GM12878 (cell line): ENCODE measurements around the gene PKN3. TPM values are rescaled to one million over a fixed set of nuclear protein-coding genes. Genes with fewer than 3 reads are reported as not detected.

Experiments
- ATAC-seq: fragments of 200-7000 bp; cut with Tn5 transposase; 3 replicates; pipeline ENCODE4 v1.9.1; 2020; ENCODE audit warnings: mild to moderate bottlenecking, moderate library complexity
- BruUV-seq: library from RNA; stranded (reverse); fragments of 400-500 nt; replicated peaks from 2 replicates; lab custom pipeline; 2021; lab: Mats Ljungman, UMichigan
- CTCF ChIA-PET: fragments of 300-600 bp; sonication (Branson Sonifier 250); formaldehyde crosslinking; extraction: SDS; loops from one replicate; lab custom pipeline; 2021; ENCODE audit warnings: inconsistent platforms; lab: Yijun Ruan, JAX
- POLR2A ChIA-PET: fragments of 350-600 bp; formaldehyde crosslinking; extraction: SDS; loops from one replicate; lab custom pipeline; 2021; ENCODE audit warnings: inconsistent platforms; lab: Charles Lee
- RAD21 ChIA-PET: fragments of 300-600 bp; sonication (Branson Sonifier 250); formaldehyde crosslinking; loops from one replicate; lab custom pipeline; 2023; ENCODE audit warnings: antibody characterized with exemption; ENCODE audit not compliant: unreplicated experiment; lab: Charles Lee
- SMC1A ChIA-PET: fragments of 300-600 bp; sonication (Branson Sonifier 250); formaldehyde crosslinking; loops from one replicate; lab custom pipeline; 2023; ENCODE audit not compliant: unreplicated experiment, uncharacterized antibody; lab: Charles Lee
- DNase-seq: peaks from one replicate; pipeline ENCODE4 v3.0.0-alpha.2; 2011; ENCODE audit warnings: low read depth, low spot score
- FAIRE-seq: peaks from 3 replicates; lab custom pipeline; 2011; peaks lifted over from hg19 to GRCh38; lab: Jason Lieb, UNC
- H2AFZ ChIP-seq: 2 replicates; pipeline ENCODE4 v1.6.0; 2011; ENCODE audit warnings: low read depth, low read length, control low read depth; ENCODE audit not compliant: control insufficient read depth
- H3K27ac ChIP-seq: 2 replicates; pipeline ENCODE4 v1.5.1; 2011; ENCODE audit warnings: control low read depth; ENCODE audit not compliant: control insufficient read depth, insufficient read depth
- H3K27me3 ChIP-seq, 2 experiments: replicated peaks in 1 of 2; 2 replicates each; pipeline versions ENCODE4 v1.6.0 to v1.6.1; 2011; ENCODE audit warnings: low read length in 1 of 2; ENCODE audit not compliant: control insufficient read depth in 2 of 2, insufficient read depth in 2 of 2
- H3K36me3 ChIP-seq, 2 experiments: 2 replicates each; pipeline ENCODE4 v1.5.1; 2011; ENCODE audit warnings: low read length in 1 of 2; ENCODE audit not compliant: control insufficient read depth in 2 of 2, insufficient read depth in 2 of 2
- H3K4me1 ChIP-seq: 2 replicates; pipeline ENCODE4 v1.6.1; 2011; ENCODE audit warnings: mild to moderate bottlenecking, low read length, moderate library complexity, mixed read lengths; ENCODE audit not compliant: control insufficient read depth, insufficient read depth
- H3K4me2 ChIP-seq: 2 replicates; pipeline ENCODE4 v1.6.0; 2011; ENCODE audit warnings: control low read depth; ENCODE audit not compliant: control insufficient read depth, insufficient read depth
- H3K4me3 ChIP-seq: fragments of 200-600 bp; sonication (generic); 2 replicates; pipeline ENCODE4 v1.5.1; 2016
- H3K79me2 ChIP-seq: 2 replicates; pipeline ENCODE4 v1.6.0; 2011; ENCODE audit warnings: low read length; ENCODE audit not compliant: control insufficient read depth, insufficient read depth
- H3K9ac ChIP-seq: 2 replicates; pipeline ENCODE4 v1.8.0; 2011; ENCODE audit warnings: low read length, control low read depth, mixed read lengths; ENCODE audit not compliant: control insufficient read depth, insufficient read depth
- H3K9me3 ChIP-seq: replicated peaks from 3 replicates; pipeline ENCODE4 v1.5.1; 2011; ENCODE audit warnings: mild to moderate bottlenecking, low read length; ENCODE audit not compliant: control insufficient read depth, insufficient read depth
- H4K20me1 ChIP-seq: 2 replicates; pipeline ENCODE4 v1.6.0; 2011; ENCODE audit not compliant: control insufficient read depth, insufficient read depth
- CBX3 ChIP-seq: fragments of 200-600 bp; sonication (generic); IDR thresholded peaks from 2 replicates; pipeline ENCODE4 v1.6.1; 2016; ENCODE audit warnings: low read depth, borderline replicate concordance
- EGR1 ChIP-seq, 2 experiments: IDR thresholded peaks; 1 replicate in 1 of 2; 2 replicates in 1 of 2; pipeline ENCODE4 v1.6.1; 2011 to 2012; ENCODE audit warnings: low read depth in 2 of 2, low read length in 2 of 2, borderline replicate concordance in 1 of 2, mild to moderate bottlenecking in 1 of 2, moderate library complexity in 1 of 2
- HDAC6 ChIP-seq: fragments of 200-600 bp; sonication (generic); IDR thresholded peaks from one replicate; pipeline ENCODE4 v1.8.0; 2017; ENCODE audit warnings: antibody characterized with exemption; ENCODE audit not compliant: unreplicated experiment
- KDM1A ChIP-seq: fragments of 200-600 bp; sonication (generic); IDR thresholded peaks from 2 replicates; pipeline ENCODE4 v1.6.1; 2016; ENCODE audit warnings: borderline replicate concordance
- MEF2B ChIP-seq: fragments of 450-650 bp; IDR thresholded peaks from 2 replicates; pipeline ENCODE4 v1.6.1; 2018; ENCODE audit warnings: mild to moderate bottlenecking, moderate library complexity; ENCODE audit not compliant: partially characterized antibody, poor library complexity, severe bottlenecking
- MTA2 ChIP-seq: fragments of 450-650 bp; IDR thresholded peaks from 2 replicates; pipeline ENCODE4 v1.6.1; 2016; ENCODE audit warnings: low read depth, mild to moderate bottlenecking, moderate library complexity
- MTA3 ChIP-seq: IDR thresholded peaks from 2 replicates; pipeline ENCODE4 v1.6.1; 2012; ENCODE audit warnings: low read length, inconsistent platforms, borderline replicate concordance
- SMARCA5 ChIP-seq: fragments of 450-650 bp; IDR thresholded peaks from 2 replicates; pipeline ENCODE4 v1.6.1; 2017; ENCODE audit warnings: mild to moderate bottlenecking
- STAT1 ChIP-seq: fragments of 450-650 bp; conservative IDR thresholded peaks from 2 replicates; pipeline ENCODE4 v1.6.1; 2014; ENCODE audit warnings: antibody characterized with exemption, mild to moderate bottlenecking
- ZSCAN29 ChIP-seq: fragments of 450-650 bp; IDR thresholded peaks from 2 replicates; pipeline ENCODE4 v1.6.1; 2017; ENCODE audit warnings: mild to moderate bottlenecking, moderate library complexity
- WGBS: methylation state at CpG from one replicate; pipeline ENCODE4 v1.1.6; 2016; ENCODE audit warnings: low lambda C conversion rate; ENCODE audit not compliant: insufficient replicate concordance, insufficient coverage; ENCODE audit errors: missing lambda C conversion rate; 5-methylcytosine and 5-hydroxymethylcytosine counted together
- in situ Hi-C: fragments of 300-500 bp; cut with MboI; formaldehyde crosslinking; loops from 9 replicates; pipeline ENCODE4 v1.14.3; 2018; ENCODE audit warnings: mixed read lengths
- intact Hi-C: fragments of 100-400 bp; cut with micrococcal nuclease; formaldehyde crosslinking; loops from one replicate; pipeline ENCODE4 v1.14.2; 2022; ENCODE audit not compliant: unreplicated experiment
- polyA plus RNA-seq, 11 experiments: library from polyadenylated mRNA; depleted of rRNA in 4 of 11; unstranded in 6 of 11; stranded (reverse) in 5 of 11; fragments of >200 nt; fragmentation: Nextera tagmentation in 4 of 11; fragmentation: Illumina TruSeq in 1 of 11; extraction: Ambion mirVana in 4 of 11; extraction: Trizol in 1 of 11; gene quantifications; 1 replicate in 1 of 11; 2 replicates in 10 of 11; pipeline versions ENCODE4 v1.2.1 to v1.2.3, GENCODE V29; 2011 to 2016; ENCODE audit warnings: inconsistent platforms in 2 of 11, missing spikeins in 2 of 11, low read depth in 1 of 11
- total RNA-seq, 4 experiments: library from RNA; depleted of rRNA in 3 of 4; stranded (reverse); fragments of >200 nt in 3 of 4; fragmentation: Illumina TruSeq in 1 of 4; extraction: Trizol in 1 of 4; gene quantifications; 2 replicates each; pipeline versions ENCODE4 v1.2.1 to v1.2.3, GENCODE V29; 2013 to 2021
- TF ChIP-seq, protein P1 (sequence below): fragments of 450-650 bp; IDR thresholded peaks from 2 replicates; pipeline ENCODE4 v1.6.1; 2017; ENCODE audit warnings: low read depth, mild to moderate bottlenecking, moderate library complexity
- TF ChIP-seq, protein P2 (sequence below): fragments of 450-650 bp; IDR thresholded peaks from 2 replicates; pipeline ENCODE4 v1.6.1; 2017; ENCODE audit warnings: mild to moderate bottlenecking
- TF ChIP-seq, protein P3 (sequence below): IDR thresholded peaks from 2 replicates; pipeline ENCODE4 v1.6.1; 2012; ENCODE audit warnings: improper control_type of control experiment, low read depth, low read length; ENCODE audit not compliant: insufficient replicate concordance
- TF ChIP-seq, protein P4 (sequence below): fragments of 150-350 bp; IDR thresholded peaks from 2 replicates; pipeline ENCODE4 v1.6.1; 2014; ENCODE audit warnings: mild to moderate bottlenecking, low read depth, low read length

Gene PKN3
- total and polyA plus RNA-seq, 10 of the 15 experiments (the other 5 are each of a cell fraction or from before 2014, with no cell fraction given): 0.35 to 11.0 (median 3.3) TPM

DNA sequence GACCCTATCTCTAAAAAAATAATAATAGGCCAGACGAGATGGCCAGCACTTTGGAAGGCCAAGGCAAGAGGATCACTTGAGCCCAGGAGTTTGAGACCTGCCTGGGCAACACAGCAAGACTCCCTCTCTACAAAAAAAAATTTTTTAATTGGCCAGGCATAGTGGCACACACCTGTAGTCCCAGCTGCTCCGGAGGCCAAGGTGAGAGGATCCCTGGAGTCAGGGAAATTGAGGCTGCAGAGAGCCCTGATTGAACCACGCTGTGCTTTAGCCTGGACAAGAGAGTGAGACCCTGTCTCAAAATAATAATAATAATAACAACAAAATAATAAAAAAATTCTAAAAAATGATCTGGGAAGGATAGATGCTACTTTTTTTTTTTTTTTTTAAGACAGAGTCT, 44.5 kb upstream of the PKN3 start:
- Histone ChIP-seq H3K36me3 (no peaks in the 10 kb centered on the region), H3K4me2 (no peak overlapping the region), H2AFZ (no peak overlapping the region), H3K9ac (no peak overlapping the region), H3K9me3 (no peaks in the 10 kb centered on the region), H3K79me2 (no peaks in the 10 kb centered on the region; the same call in 1 of the 2 replicates), H3K4me3 (no peak overlapping the region), H3K4me1 (peaks cover 3% of the 10 kb centered on the region; the same call in 1 of the 2 replicates), H4K20me1 (no peaks in the 10 kb centered on the region), H3K27ac (no peak overlapping the region), H3K27me3 (no peaks in the 10 kb centered on the region)
- in situ Hi-C loops (no loop called here), intact Hi-C loops (loop anchor here (10.0 kb wide), 1 partner anchor 117 kb away; the partner anchor contains the start of gene ZER1)
- ATAC-seq (no peak), DNase-seq (no peak), FAIRE-seq (no peak)
- ChIA-PET CTCF (interaction anchor here (0.6 kb wide), 1 partner anchor 544 kb away, joined by 4 read pairs; no protein-coding TSS in a partner anchor), SMC1A (interaction anchor here (0.8 to 1.6 kb wide), 4 partner anchors 14 to 40 kb away, joined by 3 read pairs; no protein-coding TSS in a partner anchor), POLR2A (interaction anchor here (0.6 to 1.4 kb wide), 7 partner anchors 12 to 97 kb away, joined by 3 to 8 read pairs (median 3); no protein-coding TSS in a partner anchor), RAD21 (interaction anchor here (0.5 to 1.3 kb wide), 2 partner anchors 15 to 29 kb away, joined by 3 to 5 read pairs; no protein-coding TSS in a partner anchor)
- WGBS: 79% methylated on average over 3 of the region's 3 CpGs
- no TSS peak for BruUV-seq
- no peak for TF ChIP-seq MEF2B
- TF ChIP-seq CBX3: no peak
- no peak for TF ChIP-seq STAT1
- TF ChIP-seq, protein P1, sequence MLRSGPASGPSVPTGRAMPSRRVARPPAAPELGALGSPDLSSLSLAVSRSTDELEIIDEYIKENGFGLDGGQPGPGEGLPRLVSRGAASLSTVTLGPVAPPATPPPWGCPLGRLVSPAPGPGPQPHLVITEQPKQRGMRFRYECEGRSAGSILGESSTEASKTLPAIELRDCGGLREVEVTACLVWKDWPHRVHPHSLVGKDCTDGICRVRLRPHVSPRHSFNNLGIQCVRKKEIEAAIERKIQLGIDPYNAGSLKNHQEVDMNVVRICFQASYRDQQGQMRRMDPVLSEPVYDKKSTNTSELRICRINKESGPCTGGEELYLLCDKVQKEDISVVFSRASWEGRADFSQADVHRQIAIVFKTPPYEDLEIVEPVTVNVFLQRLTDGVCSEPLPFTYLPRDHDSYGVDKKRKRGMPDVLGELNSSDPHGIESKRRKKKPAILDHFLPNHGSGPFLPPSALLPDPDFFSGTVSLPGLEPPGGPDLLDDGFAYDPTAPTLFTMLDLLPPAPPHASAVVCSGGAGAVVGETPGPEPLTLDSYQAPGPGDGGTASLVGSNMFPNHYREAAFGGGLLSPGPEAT: no peak
- TF ChIP-seq HDAC6: no peak
- no peak for TF ChIP-seq MTA2
- TF ChIP-seq, protein P2, sequence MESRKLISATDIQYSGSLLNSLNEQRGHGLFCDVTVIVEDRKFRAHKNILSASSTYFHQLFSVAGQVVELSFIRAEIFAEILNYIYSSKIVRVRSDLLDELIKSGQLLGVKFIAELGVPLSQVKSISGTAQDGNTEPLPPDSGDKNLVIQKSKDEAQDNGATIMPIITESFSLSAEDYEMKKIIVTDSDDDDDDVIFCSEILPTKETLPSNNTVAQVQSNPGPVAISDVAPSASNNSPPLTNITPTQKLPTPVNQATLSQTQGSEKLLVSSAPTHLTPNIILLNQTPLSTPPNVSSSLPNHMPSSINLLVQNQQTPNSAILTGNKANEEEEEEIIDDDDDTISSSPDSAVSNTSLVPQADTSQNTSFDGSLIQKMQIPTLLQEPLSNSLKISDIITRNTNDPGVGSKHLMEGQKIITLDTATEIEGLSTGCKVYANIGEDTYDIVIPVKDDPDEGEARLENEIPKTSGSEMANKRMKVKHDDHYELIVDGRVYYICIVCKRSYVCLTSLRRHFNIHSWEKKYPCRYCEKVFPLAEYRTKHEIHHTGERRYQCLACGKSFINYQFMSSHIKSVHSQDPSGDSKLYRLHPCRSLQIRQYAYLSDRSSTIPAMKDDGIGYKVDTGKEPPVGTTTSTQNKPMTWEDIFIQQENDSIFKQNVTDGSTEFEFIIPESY: no peak
- TF ChIP-seq EGR1 (IDR thresholded peaks at IDR 0.05; ENCODE audit: borderline replicate concordance in 1 of 2, low read depth in 2 of 2, low read length in 2 of 2): no peak
- TF ChIP-seq, protein P3, sequence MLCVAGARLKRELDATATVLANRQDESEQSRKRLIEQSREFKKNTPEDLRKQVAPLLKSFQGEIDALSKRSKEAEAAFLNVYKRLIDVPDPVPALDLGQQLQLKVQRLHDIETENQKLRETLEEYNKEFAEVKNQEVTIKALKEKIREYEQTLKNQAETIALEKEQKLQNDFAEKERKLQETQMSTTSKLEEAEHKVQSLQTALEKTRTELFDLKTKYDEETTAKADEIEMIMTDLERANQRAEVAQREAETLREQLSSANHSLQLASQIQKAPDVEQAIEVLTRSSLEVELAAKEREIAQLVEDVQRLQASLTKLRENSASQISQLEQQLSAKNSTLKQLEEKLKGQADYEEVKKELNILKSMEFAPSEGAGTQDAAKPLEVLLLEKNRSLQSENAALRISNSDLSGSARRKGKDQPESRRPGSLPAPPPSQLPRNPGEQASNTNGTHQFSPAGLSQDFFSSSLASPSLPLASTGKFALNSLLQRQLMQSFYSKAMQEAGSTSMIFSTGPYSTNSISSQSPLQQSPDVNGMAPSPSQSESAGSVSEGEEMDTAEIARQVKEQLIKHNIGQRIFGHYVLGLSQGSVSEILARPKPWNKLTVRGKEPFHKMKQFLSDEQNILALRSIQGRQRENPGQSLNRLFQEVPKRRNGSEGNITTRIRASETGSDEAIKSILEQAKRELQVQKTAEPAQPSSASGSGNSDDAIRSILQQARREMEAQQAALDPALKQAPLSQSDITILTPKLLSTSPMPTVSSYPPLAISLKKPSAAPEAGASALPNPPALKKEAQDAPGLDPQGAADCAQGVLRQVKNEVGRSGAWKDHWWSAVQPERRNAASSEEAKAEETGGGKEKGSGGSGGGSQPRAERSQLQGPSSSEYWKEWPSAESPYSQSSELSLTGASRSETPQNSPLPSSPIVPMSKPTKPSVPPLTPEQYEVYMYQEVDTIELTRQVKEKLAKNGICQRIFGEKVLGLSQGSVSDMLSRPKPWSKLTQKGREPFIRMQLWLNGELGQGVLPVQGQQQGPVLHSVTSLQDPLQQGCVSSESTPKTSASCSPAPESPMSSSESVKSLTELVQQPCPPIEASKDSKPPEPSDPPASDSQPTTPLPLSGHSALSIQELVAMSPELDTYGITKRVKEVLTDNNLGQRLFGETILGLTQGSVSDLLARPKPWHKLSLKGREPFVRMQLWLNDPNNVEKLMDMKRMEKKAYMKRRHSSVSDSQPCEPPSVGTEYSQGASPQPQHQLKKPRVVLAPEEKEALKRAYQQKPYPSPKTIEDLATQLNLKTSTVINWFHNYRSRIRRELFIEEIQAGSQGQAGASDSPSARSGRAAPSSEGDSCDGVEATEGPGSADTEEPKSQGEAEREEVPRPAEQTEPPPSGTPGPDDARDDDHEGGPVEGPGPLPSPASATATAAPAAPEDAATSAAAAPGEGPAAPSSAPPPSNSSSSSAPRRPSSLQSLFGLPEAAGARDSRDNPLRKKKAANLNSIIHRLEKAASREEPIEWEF: no peak
- no peak for TF ChIP-seq ZSCAN29
- TF ChIP-seq, protein P4, sequence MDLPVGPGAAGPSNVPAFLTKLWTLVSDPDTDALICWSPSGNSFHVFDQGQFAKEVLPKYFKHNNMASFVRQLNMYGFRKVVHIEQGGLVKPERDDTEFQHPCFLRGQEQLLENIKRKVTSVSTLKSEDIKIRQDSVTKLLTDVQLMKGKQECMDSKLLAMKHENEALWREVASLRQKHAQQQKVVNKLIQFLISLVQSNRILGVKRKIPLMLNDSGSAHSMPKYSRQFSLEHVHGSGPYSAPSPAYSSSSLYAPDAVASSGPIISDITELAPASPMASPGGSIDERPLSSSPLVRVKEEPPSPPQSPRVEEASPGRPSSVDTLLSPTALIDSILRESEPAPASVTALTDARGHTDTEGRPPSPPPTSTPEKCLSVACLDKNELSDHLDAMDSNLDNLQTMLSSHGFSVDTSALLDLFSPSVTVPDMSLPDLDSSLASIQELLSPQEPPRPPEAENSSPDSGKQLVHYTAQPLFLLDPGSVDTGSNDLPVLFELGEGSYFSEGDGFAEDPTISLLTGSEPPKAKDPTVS: no peak
- no peak for TF ChIP-seq SMARCA5
- no peak for TF ChIP-seq KDM1A
- TF ChIP-seq MTA3: no peak
